Stimulated activated CD4-positive, alpha-beta T cell treated with anti-CD3 and anti-CD28 coated beads, Interleukin-1b, Interleukin-23, amount 100 ng/mL, for 24 hours (primary cell): Measurements from ENCODE around the gene ATP1B1.

Experiments used
- DNase-seq, 4 experiments: peaks; one replicate each; pipeline ENCODE4 v3.0.0-alpha.2; 2020; ENCODE audit warnings: low read depth in 4 of 4, low spot score in 1 of 4

ATP1B1 gene

GRCh38 chr1:169106095-169106920, at the start of gene ATP1B1:
Gene ATP1B1, plus strand, starts transcription at chr1:169106690. Its CDS starts 140 bp downstream, at chr1:169106830.
- DNase-seq: peak; percentile 51 to 74 (median 64)

DNA sequence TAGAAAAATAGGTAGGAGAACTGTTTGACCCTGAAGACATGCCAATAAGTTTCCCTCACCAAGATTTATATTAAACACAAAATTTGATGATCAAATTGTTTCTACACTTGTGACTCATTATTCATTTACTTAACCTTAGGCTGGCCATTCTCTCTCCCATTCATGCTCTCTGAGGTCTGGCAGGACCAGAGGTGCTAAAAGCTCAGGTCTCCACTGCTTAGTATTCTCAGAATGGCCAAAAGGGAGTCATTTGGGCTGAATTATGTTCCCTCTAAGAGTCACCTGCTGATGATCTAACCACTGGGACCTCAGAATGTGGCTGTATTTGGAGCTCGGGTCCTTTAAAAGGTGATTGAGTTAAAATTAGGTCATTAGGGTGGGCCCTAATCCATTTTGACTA, 47.1 kb upstream of the ATP1B1 start:
- no peak for DNase-seq

GRCh38 chr1:169060043-169060722, 46.3 kb upstream of the ATP1B1 start:
- DNase-seq: no peak

DNA sequence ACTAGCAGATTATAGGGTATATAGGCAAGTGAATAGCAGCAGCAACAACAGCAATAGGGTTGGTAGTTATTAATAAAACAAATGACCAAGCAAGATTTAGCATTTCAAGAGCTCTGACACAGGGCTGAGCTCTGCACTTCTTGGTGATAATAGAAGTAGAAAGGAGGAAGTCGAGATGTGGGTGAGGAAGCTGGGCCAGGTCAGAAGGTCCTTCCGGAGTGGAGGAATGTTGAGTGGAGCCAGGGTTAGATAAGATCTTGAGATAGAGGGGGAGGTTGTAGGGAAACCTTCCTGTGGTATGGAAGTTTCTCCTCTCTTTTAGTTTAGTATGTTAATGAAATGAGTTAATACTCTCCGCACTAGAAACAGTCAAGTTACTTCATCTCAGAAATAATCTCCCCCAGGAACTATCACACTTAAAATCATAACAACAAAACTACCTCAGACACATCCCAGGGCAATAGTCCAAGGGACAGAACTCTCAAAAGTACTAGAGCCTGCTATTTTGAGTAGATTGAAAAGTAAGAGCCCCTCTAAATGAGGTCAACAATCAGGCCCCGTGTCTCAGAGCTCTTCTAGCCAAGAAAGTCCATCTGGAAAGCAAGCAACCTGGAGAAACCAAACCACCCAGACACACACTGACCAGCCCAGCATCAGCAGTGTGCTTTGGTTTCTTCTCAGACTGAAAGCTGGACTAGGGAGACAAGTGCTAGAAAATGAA, 45.4 kb upstream of the ATP1B1 start:
- DNase-seq: no peak

DNA sequence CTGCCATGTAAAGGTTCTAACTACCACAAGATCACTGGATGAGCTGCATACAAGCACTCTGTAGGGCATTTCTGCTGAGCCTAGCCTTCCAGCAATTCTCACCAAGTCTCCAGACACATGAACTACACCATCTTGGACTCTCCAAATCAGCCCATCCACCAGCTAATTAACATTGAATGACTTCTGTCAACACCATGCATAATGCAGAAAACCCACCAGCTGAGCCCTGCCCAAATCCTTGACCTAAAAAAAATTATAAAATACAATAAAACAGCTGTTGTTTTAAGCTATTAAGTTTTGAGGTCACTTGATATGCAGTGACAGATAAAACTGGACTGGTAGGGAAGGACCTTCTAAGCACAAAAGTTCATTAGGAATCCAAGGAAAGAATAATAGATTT, 44.3 kb upstream of the ATP1B1 start:
- DNase-seq: no peak

- DNase-seq: no peak
These were observed 42.4 kb upstream of the ATP1B1 start for GRCh38 chr1:169064103-169064502.

- DNase-seq: no peak
These were observed 35.9 kb upstream of the ATP1B1 start for GRCh38 chr1:169070547-169070946.

DNA sequence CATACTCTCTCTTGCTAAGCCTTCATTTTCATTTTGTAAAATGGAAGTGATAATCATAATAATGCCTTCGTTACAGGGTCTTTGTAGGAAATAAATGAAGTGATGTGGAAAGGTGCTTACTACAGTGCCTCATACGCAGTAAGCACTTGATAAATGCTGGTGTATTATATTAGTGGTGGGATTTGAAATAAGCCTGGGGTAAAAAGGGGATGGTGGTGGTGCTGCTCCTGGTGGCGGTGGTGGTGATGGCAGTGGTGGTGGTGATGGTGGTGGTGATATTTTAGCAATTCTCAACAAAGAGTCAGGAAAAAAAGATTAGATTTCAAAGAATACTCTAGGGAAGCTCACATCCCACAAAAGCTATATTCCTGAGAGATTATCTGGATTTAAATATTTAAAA, 35.5 kb upstream of the ATP1B1 start:
- DNase-seq: no peak

- no peak for DNase-seq
These were observed 33.4 kb upstream of the ATP1B1 start for GRCh38 chr1:169072945-169073725.

GRCh38 chr1:169078163-169078883, 28.2 kb upstream of the ATP1B1 start:
- DNase-seq: no peak

DNA sequence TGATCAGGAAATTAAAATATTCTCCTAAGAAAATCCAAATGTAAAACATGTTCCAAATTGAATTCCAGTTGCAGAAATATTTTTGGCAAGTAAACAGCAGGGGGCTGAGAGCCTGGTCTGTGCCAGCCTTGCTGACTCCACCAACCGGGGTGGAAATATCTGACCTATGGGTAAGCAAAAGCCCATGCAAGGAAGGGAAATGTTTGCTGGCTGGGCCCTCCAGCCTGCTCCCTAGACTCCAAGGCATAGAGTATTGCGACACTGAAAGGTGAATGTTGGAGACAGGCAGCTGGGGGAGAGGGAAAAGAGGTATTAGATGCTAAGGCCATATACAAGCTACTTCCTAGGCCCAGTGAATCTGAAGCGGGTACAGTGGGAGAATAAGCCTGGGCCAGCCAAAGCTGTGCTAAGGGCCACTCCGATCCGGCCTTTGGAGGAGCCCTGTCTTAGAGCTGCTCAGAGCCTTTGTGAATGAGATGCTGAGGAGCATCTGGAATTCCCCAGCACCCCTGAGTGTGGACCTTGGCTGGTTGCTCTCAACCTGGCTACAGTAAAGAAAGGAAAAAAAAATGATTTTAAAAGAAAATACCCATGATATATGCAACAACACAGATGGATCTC, 24.9 kb upstream of the ATP1B1 start:
- DNase-seq: no peak

- DNase-seq: no peak
These were observed 20.6 kb upstream of the ATP1B1 start for GRCh38 chr1:169085911-169086310.

- DNase-seq: no peak
These were observed 19.7 kb upstream of the ATP1B1 start for GRCh38 chr1:169086603-169087455.

GRCh38 chr1:169087876-169088275, 18.6 kb upstream of the ATP1B1 start:
- DNase-seq: no peak

GRCh38 chr1:169089776-169090175, 16.7 kb upstream of the ATP1B1 start:
- no peak for DNase-seq

- no peak for DNase-seq
These were observed 16.1 kb upstream of the ATP1B1 start for GRCh38 chr1:169090308-169090899.

- DNase-seq: no peak
These were observed 15.6 kb upstream of the ATP1B1 start for GRCh38 chr1:169090900-169091311.

- DNase-seq: no peak
These were observed 15.0 kb upstream of the ATP1B1 start for GRCh38 chr1:169091480-169091941.

GRCh38 chr1:169092399-169092798, 14.1 kb upstream of the ATP1B1 start:
- no peak for DNase-seq
